Measurements from ENCODE around the gene FARP1.

Gene FARP1

DNA sequence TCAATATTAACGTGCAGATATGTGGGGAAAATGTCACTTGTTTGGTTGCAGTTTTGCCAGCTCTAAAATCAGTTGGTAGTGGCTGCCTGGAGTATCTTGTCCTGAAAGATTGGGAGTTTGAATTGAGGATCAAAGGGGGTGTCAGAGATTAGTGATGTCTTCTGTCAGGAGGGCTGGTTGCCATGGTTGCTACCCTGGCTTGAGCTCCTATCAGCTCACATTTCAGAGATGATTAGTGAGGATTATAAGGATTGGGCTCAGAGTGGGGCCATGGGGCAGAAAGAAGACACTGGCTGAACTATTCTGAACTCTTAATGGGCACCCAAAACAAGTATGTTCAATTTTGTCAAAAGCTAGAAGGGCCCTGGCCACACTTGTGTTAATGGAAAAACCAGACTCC, 129.7 kb downstream of the FARP1 start:
- no peak for DNase-seq (ENCODE audit: low read depth)
- H3K4me3 ChIP-seq (ENCODE audit: low read depth, low read length): no peak overlapping the region
- TF ChIP-seq, protein P1, sequence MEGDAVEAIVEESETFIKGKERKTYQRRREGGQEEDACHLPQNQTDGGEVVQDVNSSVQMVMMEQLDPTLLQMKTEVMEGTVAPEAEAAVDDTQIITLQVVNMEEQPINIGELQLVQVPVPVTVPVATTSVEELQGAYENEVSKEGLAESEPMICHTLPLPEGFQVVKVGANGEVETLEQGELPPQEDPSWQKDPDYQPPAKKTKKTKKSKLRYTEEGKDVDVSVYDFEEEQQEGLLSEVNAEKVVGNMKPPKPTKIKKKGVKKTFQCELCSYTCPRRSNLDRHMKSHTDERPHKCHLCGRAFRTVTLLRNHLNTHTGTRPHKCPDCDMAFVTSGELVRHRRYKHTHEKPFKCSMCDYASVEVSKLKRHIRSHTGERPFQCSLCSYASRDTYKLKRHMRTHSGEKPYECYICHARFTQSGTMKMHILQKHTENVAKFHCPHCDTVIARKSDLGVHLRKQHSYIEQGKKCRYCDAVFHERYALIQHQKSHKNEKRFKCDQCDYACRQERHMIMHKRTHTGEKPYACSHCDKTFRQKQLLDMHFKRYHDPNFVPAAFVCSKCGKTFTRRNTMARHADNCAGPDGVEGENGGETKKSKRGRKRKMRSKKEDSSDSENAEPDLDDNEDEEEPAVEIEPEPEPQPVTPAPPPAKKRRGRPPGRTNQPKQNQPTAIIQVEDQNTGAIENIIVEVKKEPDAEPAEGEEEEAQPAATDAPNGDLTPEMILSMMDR (IDR thresholded peaks at IDR 0.05; ENCODE audit: low read depth, low read length, missing control alignments): no peak
- in situ Hi-C loops (cut with HindIII; ENCODE audit: low sequenced_read_pairs): no loop called here

DNA sequence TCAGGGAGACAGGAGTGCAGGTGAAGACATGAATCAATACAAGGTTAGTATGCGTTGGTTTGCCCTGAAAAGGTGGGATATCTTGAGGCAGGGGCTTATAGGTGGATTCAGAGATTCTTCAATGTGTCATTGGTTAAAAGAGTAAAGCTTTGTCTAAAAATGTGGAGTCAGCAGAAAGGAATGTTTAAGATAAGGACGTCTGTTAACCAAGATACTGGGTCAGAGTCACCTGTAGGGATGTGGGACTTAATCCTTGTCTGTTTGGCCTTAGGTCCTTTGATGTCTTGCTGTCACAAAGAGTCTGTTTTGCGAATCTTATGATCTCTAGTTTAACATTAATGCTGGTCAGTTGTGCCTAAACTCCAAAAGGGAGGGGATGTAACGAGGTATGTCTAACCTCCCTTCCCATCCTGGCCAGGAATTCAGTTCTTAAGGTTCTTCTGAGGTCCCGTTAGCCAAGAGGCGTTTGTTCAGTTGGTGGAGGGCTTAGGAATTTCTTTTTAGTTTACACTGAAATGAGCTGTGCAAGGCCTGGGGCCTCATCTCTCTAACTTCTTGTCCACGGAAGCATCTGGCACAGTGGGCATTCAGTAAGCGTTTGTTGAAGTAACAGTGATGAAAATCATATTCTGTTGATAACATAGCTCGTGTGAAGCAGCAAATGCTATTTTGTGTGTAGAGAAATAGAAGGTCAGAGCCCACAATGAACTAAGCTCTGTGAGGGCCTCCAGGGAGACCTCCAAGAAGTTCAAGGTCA, 130.4 kb downstream of the FARP1 start:
- TF ChIP-seq, protein P1 (IDR thresholded peaks at IDR 0.05; ENCODE audit: low read depth, low read length, missing control alignments): no peak
- H3K4me3 ChIP-seq (ENCODE audit: low read depth, low read length): no peak overlapping the region
- in situ Hi-C loops (cut with HindIII; ENCODE audit: low sequenced_read_pairs): no loop called here
- no peak for DNase-seq (ENCODE audit: low read depth)

DNA sequence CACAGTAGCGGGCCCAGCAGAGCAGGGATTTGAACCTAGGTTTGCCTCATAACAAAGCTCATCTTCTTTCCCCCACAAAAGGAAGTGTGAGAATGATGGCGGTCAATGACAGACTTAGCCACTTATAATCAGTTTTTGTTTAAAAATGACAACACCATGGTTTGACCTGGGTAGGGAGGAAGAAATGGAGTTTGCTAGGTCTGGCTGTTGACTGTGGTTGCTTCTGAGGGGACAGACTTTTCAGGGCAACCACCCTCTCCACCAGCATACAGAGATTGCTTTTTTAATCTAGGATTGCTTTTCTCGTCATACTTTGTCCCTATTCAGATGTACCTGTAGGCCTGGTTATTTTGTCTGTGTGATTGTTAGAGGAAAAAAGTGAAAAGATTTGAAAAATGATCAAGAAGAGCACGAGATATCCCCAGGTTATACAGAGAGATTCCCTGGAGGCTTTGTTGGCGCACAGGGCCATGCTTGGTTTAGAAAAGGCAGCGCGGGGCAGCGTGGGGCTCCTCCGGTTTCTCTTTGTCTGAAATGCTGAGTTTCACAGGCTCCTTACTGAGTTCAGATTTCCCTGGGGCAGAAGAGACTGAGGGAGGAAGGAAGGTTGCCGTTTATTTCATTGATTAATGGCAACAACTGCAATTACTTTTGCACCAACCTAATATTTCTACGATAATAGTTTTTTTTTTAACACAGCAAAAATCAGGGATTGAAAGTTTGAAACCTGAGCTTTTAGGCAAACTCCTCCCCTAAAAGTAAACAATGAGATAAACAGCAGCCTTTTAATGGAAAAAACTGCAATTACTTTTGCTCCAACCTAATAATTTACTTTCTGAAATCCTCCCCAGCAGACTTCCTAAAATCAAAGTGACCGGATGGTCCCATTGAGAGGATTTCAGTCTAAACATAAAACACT, 131.2 kb downstream of the FARP1 start:
- in situ Hi-C loops (cut with HindIII; ENCODE audit: low sequenced_read_pairs): no loop called here
- H3K4me3 ChIP-seq (ENCODE audit: low read depth, low read length): no peak overlapping the region
- TF ChIP-seq, protein P1 (IDR thresholded peaks at IDR 0.05; ENCODE audit: low read depth, low read length, missing control alignments): no peak
- no peak for DNase-seq (ENCODE audit: low read depth)

DNA sequence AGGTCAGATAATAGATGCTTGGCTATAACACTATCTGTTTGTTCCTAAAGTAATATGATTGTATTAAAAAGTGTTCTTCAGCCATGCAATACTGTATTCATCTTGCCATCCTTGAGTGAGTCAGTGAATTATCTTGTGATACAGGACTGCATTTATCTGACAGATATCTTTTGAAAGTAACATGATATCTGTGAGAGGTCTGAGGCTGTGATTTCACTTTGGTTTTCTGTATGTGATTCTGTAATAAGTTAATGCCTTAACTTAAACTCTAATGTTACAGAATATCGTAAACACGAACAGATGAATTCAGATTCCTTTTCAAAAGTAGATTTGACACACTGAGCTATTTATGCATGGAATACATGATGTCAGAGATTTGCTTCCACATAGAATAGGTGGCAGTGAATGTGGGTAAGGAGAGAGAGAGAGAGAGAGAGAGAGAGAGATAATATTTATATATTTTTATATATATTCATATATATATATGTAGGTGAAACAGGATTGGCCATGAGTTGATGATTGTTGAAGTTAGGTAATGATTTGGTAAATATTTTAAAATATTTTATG, 132.1 kb downstream of the FARP1 start:
- no peak overlapping the region for H3K4me3 ChIP-seq (ENCODE audit: low read depth, low read length)
- DNase-seq (ENCODE audit: low read depth): no peak
- TF ChIP-seq, protein P1 (IDR thresholded peaks at IDR 0.05; ENCODE audit: low read depth, low read length, missing control alignments): no peak
- in situ Hi-C loops (cut with HindIII; ENCODE audit: low sequenced_read_pairs): no loop called here

DNA sequence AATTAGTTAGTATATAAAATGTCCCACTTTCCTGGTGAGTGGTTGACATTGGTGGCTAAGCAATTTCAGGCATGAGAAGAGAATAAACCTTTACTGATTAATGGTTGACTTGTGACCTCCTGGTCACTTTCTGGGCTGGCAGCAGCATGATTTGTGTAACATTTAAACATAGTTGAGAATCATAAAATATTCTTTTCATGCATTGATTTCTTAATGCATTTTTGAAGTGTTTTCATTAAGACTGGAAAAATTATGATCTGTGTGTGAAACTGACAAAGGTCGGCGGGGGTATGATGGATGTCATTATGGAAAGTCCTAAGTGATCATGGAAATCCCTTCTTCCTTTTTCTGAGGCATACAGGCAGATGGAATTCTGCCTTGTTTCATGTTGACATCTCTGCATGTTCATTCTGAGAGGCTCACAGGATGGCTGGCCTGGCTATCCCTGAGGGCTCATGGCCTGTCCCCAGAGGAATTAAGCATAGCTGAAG, 132.8 kb downstream of the FARP1 start:
- H3K4me3 ChIP-seq (ENCODE audit: low read depth, low read length): no peak overlapping the region
- DNase-seq (ENCODE audit: low read depth): no peak
- in situ Hi-C loops (cut with HindIII; ENCODE audit: low sequenced_read_pairs): no loop called here
- TF ChIP-seq, protein P1 (IDR thresholded peaks at IDR 0.05; ENCODE audit: low read depth, low read length, missing control alignments): no peak

DNA sequence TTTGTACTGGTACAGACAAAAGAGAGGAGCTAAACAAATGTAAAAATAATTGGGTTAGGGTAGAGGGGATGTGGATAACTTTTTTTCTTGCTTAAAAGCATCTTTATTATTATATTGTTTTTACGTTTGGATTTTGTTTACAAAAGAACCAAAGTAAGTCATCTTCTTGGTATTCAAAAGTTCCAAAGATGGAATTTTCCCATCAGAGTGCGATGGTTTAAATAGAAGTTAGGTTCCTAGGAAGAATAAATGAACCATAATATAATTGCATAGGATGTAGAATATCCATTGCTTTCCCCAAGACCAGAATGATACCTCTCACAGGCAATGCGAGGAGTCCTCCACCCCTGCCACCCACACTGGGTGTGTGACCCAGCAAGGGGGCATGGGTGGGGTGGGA, 133.6 kb downstream of the FARP1 start:
- in situ Hi-C loops (cut with HindIII; ENCODE audit: low sequenced_read_pairs): no loop called here
- TF ChIP-seq, protein P1 (IDR thresholded peaks at IDR 0.05; ENCODE audit: low read depth, low read length, missing control alignments): no peak
- DNase-seq (ENCODE audit: low read depth): no peak
- H3K4me3 ChIP-seq (ENCODE audit: low read depth, low read length): no peak overlapping the region
